Endometrium (tissue), 2 donors: ENCODE results near the gene MAP4K4.
A peak's percentile ranks its signal among the peaks of the same experiment; 100 is the strongest.
"Not testable (repeated sequence)": the region's sequence is repeated elsewhere in the genome, so short reads cannot be mapped to it uniquely, and the experiment has no call there.

ENCODE experiments used
- FAIRE-seq: peaks from 2 replicates; lab custom pipeline; 2012; peaks lifted over from hg19 to GRCh38; lab: Jason Lieb, UNC
- donor health status: control.
- donor health status: control.

MAP4K4 gene

GRCh38 chr2:101912545-101912944, 215.0 kb downstream of the MAP4K4 start:
- no peak for FAIRE-seq

GRCh38 chr2:101921319-101921952, 223.9 kb downstream of the MAP4K4 start:
- FAIRE-seq: no peak

DNA sequence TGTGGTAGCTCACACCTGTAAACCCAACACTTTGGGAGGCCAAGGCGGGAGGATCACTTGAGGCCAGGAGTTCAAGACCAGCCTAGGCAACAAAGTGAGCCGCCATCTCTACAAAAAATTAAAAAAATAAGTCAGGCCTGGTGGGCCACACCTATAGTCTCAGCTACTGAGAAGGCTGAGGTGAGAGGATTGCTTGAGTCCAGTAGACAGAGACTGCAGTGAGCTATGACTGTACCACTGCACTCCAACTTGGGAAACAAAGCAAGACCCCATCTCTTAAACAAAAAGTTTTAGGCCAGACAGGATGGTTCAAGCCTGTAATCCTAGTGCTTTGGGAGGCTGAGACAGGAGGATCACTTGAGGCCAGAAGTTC, 224.4 kb downstream of the MAP4K4 start:
- FAIRE-seq: no peak

DNA sequence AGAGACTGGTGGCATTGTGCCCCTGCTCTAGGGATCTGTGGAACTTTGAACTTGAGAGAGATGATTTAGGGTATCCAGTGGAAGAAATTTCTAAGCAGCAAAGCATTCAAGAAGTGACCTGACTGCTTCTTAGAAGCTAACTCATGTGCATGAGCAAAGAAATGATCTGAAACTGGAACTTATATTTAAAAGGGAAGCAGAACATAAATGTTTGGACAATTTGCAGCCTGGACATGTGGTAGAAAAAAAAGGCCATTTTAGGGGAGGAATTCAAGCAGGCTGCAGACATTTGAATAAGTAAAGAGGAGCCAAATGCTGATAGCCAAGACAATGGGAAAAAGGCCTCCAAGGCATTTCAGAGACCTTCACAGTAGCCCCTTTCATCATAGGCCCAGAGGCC, 226.8 kb downstream of the MAP4K4 start:
- FAIRE-seq: not testable (repeated sequence)

GRCh38 chr2:101930019-101930418, 232.5 kb downstream of the MAP4K4 start:
- no peak for FAIRE-seq

DNA sequence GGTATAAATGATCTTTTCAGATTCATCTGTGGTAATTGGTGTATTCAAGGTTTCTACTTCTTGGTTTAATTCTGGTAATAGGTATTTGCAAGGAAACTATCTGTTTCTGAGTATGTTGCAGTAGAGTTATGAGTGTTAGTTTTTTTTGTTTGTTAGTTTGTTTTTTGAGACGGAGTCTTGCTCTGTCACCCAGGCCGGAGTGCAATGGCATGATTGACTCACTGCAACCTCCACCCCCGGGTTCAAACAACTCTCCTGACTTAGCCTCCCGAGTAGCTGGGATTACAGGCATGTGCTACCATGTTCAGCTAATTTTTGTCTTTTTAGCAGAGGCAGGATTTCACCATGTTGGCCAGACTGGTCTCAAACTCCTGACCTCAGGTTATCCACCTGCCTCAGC, 233.3 kb downstream of the MAP4K4 start:
- FAIRE-seq: no peak

DNA sequence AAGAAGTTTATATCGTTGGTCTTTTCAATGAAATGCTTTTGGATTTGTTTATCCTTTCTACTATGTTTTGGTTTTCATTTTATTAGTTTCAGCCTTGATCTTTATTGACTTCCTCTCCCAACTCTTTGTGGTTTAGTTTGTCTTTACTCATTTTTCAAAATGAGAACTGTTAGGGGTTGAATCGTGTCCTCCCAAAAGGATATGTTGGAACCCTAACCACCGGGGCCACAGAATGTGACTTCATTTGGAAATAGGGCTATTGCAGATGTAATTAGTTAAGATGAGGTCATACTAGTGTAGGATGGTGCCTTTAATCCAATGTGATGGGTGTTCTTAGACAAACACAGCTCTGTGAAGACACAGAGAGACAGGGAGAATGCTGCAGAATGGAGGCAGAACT, 233.9 kb downstream of the MAP4K4 start:
- FAIRE-seq: peak; percentile 99

DNA sequence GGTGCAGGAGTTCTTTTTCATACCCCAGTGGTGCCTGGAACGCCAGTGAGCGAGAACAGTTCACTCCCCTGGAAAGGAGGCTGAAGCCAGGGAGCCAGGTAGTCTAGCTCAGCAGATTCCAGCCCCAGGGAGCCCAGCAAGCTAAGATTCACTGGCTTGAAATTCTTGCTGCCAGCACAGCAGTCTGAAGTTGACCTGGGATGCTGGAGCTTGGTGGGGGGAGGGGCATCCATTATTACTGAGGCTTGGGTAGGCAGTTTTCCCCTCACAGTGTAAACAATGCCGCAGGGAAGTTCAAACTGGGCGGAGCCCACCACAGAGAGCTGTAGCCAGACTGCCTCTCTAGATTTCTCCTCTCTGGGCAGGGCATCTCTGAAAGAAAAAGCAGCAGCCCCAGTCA, 238.3 kb downstream of the MAP4K4 start:
- not testable (repeated sequence) for FAIRE-seq

DNA sequence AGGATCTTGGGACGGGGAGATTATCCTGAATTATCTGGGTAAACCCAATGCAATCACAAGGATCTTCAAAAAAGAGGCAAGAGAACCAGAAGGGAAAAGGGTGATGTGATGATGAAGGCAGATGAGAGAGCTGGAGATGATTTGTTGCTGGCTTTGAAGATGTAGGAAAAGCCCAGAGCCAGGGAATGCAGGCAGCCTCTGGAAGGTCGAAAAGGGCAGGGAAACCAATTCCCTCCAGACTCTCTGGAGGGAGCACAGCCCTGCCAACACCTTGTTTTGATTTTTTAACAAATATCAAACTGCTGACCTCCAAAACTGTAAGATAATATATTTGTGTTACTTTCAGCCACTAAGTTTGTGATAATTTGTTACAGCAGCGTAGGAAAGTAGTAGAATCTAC, 245.3 kb downstream of the MAP4K4 start:
- FAIRE-seq: no peak
